Midbrain (tissue), 1 donor: ENCODE measurements around the gene DPF1.
A peak's percentile ranks its signal among the peaks of the same experiment; 100 is the strongest.

Source experiments
- DNase-seq: peaks from one replicate; lab custom pipeline; 2025; lab: John Stamatoyannopoulos, UW

Gene DPF1

DNA sequence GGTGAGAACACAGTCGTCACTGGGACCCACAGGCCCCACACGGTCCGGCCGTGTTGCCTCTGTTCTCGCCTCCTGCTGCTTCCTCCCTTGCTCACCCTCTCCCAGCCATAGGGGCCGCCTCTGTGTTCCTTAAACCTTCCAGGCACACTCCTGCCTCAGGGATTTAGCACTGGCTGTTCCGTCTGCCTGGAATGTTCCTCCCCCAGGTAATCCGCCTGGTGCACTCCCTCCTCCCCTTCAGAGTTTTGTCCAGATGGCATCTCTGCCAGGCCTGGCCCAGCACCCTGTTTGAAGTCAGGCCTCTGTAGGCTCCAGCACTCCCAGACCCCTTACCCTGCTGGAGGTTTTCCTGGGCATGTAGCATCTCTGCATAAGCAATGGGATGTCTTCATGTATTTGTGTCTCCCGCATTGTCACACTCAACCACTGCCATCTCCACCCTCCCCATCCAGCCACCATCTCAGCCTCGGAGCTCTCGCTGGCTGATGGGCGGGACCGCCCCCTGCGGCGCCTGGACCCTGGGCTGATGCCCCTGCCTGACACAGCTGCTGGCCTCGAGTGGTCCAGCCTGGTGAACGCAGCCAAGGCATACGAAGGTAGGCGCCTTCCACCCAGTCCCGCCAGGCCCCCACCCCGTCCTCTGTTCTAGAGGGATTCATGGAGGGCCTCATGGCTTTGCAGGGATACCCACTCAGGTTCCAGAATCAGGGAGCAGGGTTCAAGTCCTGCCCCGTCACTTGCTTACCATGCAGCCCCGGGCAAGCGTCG, 25.9 kb downstream of the DPF1 start:
- no peak for DNase-seq

DNA sequence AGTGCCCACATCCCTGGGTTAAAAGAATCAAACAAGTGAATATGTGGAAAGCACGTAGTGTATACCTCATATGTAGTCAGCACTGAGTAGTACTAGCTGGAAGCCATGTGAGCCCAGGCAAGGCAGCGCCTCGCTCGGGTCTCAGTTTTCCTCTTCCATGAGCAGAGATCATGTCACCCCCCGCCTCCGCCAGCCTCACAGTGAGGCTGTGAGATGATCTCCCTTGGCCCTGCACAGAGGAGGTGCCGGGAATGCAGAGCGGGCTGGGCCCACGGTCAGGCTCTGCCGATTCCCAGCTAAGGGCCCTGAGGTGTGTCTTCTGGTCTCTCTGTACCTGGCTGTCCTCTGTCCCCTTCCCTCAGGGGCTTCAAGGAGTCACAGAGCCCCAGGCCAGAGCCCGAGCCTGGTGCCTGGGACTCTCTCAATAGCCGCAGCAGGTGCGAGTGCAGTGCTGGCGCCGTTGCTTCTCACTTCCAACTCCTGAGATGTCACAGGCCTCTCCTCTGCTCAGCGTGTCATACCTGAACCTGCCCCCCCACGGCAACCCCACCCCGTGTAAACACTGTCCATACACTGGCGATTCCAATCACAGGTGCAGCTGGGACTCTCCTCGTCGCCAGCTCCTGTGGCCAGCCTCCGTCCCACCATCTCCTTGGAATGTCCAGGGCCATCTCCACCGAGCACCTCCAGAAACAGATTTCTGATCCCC, 26.9 kb downstream of the DPF1 start:
- no peak for DNase-seq

DNA sequence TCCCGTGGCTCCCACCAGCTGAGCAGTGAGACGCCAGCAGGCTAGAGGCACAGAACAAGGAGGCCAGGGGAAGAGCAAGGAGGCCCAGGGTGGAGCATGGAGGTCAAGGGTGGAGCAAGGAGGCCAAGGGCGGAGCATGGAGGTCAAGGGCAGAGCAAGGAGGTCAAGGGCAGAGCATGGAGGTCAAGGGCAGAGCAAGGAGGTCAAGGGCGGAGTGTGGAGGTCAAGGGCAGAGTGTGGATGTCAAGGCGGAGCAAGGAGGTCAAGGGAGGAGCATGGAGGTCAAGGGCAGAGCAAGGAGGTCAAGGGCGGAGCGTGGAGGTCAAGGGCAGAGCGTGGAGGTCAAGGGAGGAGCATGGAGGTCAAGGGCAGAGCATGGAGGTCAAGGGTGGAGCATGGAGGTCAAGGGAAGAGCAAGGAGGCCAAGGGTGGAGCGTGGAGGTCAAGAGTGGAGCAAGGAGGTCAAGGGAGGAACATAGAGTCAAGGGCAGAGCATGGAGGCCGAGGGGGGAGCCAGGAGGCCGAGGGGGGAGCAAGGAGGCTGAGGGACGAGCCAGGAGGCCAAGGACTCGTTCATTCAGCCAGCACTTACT, 27.7 kb downstream of the DPF1 start:
- no peak for DNase-seq

DNA sequence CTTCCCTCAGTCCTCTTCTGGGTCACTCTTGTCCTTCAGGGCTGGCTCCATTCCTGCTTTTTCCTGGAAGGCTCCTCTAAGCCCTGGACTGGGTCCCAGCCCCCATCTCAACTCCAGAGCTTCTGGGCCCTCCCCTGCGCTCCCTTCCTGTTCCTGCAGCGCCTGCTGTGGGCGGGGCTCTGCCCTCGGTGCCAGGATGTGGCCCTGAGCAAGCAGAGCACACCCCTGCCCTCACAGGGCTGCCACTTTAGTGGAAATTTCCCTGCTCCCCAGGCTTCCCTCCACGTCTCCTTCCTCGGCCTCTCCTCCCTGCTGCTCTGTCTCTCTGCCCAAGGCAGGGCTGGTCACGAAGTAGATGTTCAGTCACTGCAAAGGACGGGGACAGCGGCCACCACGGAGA, 28.8 kb downstream of the DPF1 start:
- DNase-seq = no peak

DNA sequence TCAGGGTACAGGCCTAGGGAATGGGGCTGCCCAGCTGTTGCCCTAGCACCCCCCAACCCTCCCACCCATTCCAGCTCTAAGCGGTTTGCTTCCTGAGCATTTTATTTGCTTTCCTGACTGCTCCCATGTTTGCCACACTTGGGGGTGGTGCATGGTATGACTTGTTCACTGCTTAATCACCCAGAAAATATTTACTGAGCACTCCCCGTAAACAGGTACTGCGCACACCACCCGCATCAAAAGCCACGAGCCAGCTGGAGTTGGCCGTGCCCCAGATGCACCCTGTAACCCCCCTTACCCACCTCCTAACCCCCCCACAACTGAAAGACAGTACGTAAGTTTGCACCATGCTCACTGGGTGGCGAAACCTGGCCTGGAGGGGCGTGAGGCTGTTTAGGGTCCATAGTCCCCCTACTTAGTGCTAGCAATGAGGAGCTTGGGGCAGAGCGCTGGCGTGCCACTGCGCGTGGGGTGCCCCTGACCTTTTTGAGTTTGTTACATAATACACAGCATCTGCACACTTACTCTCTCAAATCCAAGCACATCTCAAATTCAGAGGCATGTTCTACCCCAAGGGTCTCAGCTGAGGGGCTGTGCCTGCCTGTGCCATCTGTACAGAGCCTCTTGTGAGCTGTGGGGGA, 29.8 kb downstream of the DPF1 start:
- DNase-seq = no peak

DNA sequence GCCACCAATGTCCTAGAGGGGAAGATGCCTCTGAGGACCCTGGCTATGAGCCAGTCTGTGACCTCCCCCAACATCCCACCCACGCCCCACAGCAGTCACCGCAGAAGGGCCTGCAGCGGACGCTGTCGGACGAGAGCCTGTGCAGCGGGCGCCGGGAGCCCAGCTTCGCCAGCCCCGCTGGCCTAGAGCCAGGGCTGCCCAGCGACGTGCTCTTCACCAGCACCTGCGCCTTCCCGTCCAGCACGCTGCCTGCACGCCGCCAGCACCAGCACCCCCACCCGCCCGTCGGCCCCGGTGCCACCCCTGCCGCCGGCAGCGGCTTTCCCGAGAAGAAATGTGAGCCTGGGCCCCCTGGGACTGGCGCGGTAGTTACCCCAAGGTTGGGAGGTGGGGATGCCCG, 30.6 kb downstream of the DPF1 start:
- DNase-seq = no peak

DNA sequence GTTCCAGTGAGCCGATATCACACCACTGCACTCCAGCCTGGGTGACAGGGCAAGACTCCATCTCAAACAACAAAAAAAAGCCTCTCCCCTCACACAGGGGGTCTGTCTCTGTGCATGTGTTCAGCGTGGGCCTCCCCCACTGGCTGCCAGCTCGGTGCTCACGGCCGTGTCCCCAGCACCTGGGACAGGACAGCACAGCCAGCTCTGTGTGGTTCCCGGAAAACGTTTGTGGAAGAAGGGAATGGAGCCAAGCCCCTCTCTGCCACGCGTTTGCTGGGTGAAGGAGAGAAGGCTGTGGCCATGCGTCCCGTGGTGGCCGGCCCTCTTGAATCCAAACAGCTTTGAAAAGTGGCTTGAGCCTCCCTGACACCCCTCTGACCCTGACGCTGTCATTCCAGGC, 32.3 kb downstream of the DPF1 start:
- no peak for DNase-seq

DNA sequence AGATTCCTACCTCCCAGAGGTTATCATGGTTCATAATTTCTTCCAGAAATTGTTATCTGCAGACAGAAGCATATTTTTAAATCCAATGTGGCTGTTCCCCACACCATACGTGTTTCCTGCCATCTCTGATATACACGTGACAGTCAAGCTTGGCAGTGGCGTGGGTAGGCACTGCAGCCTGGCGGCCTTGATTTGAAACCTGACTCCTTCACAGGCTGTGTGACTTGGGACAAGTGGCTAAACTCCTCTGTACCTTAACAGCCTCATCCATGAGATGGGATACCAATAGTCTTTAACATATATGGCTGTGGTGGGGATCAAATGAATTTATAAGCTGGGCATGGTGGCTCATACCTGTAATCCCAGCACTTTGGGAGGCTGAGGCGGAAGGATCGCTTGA, 33.2 kb downstream of the DPF1 start:
- DNase-seq = no peak

DNA sequence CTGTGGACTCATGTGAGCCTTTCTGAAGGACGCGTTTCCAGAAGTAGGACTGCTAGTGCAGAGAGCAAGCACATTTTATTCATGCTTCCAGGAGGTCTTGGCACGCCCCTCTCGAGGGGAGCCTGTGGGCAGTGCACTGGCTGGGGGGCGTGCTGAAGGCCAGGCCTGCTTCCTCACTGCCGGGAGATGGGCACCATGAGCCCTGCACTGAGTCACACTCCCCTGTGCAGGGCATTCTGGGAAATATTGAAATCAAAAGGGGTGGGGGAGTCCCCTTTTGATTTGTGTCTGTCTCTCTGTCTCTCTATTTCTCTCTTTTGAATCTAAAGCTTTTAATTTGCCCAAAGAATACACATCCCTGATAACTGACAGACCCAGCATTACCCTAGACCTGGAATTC, 34.0 kb downstream of the DPF1 start:
- no peak for DNase-seq

DNA sequence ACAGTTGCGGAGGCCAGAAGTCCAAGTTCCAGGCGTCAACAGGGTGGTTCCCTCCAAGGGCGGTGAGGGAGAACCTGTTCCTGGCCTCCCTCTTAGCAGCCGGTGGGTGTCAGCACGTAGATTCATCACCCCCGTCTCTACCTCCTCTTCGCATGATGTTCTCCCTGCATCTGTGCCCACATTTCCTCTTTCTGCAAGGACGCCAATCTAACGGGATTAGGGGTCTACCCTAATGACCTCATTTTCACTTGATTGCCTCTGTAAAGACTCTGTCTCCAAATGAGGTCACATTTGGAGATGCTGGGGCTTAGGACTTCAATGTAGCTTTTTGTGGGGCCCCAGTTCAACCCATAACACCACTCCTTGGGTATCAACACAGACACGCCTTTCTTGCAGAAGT, 38.5 kb downstream of the DPF1 start:
- no peak for DNase-seq

DNA sequence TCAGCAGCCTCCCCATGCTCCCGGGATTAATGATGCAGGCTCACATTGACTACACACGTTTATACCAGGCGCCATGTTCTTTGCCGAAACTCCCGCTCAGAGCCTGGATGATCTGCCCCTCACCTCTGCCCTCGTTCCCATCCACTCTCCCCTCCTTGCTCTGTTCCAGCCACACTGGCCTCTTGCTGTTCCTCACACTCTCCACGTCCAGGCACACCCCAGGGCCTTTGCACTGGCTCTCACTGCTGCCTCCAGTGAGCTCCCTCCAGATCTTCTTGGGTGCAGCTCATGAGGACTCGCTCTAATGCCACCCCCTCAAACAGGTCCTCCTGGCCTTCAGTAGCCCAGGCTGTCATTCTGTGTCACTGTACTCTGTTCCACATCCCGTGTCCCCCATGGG, 39.2 kb downstream of the DPF1 start:
- peak; percentile 2 for DNase-seq

DNA sequence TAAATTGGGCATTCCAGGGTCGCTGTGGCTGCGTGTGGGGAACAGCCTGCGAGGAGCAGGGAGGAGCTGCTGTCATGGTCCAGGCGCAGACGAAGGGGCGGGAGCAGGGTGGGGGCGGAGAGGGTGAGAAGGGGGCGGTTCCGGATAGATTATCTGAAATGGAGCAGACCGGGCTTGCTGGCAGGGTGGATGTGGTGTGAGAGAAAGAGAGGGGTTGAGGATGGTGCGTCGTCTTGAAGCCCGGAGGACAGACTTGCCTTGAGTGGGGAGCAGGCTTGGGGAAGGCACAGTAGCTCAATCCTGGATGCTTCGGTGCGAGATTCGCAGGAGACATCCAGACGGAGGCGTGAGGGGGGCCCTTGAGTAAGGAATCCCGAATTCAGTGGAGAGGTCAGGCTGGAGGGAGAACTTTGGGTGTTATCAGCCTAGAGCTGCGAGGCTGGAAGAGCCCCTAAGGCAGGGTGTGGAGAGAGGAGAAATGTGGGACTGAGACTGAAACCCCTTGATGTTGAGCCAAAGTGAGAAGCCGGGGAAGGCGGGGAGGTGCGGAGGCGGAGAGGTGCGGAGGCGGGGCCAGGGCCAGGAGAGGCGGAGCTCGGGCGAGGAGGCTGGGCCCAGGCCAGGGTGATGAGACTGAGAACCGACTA, 40.6 kb downstream of the DPF1 start:
- no peak for DNase-seq

DNA sequence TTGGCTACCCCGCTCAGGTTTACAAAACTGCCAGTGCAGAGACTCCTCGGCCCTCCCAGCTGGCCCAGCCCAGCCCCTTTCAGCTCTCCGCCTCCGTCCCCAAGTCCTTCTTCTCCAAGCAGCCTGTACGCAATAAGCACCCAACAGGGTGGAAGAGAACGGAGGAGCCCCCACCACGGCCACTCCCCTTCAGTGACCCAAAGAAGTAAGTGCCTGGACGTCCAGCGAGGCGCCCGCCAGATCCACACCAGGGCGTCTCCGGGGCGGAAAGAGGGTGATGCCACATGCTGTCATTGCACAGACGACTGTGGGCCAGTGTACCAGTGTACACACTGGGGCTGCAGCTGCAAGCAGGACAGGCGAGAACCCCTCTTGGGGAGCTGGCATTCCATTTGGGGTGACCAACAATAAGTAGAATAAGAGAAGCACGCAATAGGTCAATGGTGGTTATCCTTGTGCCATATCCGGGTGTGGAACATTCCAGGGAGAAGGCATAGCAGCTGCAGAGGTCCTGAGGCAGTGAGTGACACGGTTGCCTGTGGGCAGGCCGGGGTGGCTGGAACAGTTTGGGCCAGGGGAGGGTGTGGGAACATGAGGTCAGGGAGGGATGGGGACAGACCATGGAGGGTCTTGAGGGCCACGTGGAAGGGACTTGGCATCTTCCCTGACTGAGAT, 41.3 kb downstream of the DPF1 start:
- DNase-seq = no peak

DNA sequence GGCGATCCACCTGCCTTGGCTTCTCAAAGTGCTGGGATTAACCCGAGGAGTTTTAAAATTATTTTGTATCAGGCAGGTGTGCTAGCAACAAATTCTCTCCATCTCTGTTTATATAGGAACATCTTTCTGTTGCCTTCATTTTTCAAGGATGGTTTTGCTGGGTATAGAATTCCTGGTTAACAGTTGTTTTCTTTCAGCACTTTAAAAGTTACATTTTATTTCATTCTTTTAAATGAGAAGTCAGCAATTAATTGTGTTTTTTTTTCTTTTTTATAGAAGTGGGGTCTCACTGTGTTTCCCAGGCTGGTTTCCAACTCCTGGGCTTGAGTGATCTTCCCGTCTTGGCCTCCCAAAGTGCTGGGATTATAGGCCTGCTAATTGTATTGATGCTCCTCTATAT, 44.0 kb downstream of the DPF1 start:
- no peak for DNase-seq

DNA sequence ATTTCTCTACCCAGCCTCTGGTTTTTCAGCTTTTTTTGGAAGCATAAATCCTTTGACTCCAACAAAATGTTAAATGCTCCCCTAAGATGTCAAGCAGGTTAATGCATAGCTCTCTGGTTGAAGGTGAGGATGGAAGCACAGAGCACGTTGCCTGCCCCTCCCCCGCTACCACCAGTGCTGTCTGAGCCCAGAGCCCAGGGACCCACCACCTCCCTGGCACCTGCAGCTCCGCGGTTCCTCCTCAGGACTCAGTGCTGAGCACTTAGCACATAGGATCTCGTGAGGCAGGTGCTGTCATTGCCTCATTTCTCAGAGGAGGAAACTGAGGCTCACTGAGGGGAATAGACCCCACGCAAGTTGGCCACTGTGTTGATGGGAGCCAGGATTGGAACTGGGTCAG, 48.6 kb downstream of the DPF1 start:
- DNase-seq = no peak

DNA sequence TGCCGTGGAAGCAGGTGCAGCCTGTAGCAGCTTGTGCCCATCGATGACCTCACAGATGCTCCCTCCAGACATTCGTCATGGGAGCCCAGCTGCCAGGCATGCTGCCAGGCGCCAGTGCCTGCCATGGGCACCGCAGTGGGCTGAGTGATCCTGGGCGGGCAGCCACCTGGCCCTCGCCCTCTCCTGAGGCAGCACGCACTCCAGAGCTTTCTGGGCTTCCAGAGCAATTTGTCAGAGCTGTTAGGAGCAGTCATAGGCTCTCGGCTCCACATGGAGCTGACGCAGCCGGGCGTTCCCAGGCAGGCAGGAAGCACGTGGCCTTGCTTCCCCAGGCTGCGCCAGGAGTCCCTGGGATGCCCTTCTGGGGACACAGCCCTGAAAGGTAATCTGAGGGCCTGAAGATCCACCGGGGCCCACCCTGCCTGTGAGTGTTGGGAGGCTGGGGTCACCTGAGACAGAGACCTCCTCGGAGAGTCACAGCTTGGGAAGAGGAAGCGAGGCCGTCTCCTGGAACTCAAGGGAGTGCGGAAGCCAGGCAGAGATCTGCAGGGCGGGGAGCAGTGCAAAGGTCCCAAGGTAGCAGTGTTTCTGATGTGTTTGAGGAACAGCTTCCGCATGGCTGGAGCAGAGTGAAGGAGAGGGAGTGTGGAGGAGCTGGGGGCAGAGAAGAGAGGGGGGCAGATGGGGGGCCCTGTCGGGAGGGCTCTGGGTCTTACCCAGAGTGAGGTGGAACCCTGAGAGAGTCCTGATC, 50.6 kb downstream of the DPF1 start:
- peak; percentile 90 for DNase-seq

DNA sequence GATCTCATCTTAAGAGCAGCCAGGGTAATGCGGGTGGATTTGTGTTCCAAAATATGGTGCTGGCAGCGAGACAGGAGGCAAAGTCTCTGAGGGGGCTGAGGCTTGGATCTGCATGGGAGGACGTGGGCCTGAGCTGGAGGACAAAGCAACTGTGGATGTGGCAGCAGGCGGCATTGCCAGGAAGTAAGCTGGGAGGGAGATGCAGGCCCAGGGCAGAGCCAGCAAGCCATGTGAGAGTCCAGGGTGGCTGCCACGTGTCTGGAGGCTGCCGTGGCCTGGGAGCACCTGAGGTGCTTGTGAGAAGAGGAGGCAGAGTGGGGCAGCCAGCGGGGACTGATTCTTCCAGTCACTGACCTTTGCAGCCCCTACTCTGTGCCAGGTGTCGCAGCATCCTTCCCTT, 52.0 kb downstream of the DPF1 start:
- peak; percentile 9 for DNase-seq

DNA sequence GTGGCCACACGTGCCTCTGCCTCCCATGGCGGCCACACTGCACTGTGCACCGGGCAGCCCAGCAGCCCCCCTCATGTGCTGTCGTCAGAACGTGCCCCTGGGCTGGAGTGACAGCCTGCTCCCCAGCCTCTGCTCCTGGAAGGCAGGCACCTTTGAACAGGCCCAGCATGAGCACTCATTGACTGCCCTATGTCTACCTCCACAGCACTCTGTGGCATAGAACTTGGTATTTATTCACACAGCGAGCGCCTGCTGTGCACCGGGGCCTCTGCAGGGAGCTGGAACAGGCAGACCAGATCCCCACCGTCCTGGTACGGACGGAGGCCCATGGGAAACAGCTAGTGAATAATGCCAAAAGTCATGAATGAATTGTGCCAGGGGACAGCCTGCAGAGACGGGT, 53.7 kb downstream of the DPF1 start:
- no peak for DNase-seq

DNA sequence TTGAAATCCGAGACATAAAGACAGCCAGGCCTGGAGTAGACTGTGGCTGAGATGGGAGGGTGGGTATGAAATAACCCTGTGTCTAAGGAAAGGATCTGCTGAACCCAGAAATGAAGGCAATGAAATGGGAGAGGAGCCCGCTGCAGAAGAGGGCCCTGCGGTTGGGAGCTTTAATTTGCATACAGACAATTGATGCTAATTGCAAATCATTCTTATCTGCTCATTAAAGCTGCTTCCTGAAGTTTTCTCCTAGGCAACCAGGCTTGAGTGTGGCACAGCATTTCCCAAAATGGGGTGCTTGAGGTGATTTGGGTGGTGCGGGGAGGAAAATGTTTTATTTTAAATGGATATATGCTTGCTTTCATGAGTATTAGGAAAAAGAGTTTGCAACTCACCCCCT, 55.4 kb downstream of the DPF1 start:
- no peak for DNase-seq

DNA sequence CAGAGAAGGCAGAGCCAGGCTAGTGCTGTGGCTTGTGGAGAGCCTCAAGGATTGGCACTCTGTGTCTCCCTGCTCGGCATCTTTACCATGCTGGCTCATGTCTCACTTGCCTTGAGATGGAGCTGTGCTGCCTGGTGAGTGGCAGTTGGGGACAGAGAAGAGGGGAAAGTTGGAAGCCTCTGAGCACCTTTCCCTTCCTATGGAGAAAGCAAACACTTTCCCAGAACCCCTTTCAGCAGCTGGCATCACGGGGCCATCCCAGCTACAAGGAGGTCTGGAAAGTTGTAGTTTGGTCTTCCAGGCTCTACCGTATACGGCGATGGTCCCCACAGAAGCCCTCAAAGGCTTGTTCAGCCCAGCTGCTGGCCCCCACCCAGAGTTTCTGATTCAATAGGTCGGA, 58.7 kb downstream of the DPF1 start:
- no peak for DNase-seq

DNA sequence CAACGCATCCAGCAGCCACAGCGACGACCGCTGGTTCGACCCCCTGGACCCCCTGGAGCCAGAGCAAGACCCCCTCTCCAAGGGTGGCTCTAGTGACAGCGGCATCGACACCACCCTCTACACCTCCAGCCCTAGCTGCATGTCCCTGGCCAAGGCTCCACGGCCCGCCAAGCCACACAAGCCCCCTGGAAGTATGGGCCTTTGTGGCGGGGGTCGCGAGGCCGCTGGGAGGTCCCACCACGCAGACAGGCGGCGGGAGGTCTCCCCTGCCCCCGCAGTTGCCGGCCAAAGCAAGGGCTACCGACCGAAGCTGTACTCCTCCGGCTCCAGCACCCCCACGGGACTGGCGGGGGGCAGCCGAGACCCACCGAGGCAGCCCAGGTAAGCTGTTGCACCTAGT, 59.5 kb downstream of the DPF1 start:
- DNase-seq = no peak
